Stimulated activated CD8-positive, alpha-beta memory T cell treated with anti-CD3 and anti-CD28 coated beads, Interleukin-15, amount 100 ng/mL, for 1 hour (primary cell): ENCODE measurements around the gene TMBIM6.
"Not testable (repeated sequence)": the region's sequence is repeated elsewhere in the genome, so short reads cannot be mapped to it uniquely, and the experiment has no call there.

ENCODE experiments used
- DNase-seq: peaks from one replicate; pipeline ENCODE4 v3.0.0-alpha.2; 2020; ENCODE audit warnings: low read depth

The TMBIM6 gene, protein sequence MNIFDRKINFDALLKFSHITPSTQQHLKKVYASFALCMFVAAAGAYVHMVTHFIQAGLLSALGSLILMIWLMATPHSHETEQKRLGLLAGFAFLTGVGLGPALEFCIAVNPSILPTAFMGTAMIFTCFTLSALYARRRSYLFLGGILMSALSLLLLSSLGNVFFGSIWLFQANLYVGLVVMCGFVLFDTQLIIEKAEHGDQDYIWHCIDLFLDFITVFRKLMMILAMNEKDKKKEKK

DNA sequence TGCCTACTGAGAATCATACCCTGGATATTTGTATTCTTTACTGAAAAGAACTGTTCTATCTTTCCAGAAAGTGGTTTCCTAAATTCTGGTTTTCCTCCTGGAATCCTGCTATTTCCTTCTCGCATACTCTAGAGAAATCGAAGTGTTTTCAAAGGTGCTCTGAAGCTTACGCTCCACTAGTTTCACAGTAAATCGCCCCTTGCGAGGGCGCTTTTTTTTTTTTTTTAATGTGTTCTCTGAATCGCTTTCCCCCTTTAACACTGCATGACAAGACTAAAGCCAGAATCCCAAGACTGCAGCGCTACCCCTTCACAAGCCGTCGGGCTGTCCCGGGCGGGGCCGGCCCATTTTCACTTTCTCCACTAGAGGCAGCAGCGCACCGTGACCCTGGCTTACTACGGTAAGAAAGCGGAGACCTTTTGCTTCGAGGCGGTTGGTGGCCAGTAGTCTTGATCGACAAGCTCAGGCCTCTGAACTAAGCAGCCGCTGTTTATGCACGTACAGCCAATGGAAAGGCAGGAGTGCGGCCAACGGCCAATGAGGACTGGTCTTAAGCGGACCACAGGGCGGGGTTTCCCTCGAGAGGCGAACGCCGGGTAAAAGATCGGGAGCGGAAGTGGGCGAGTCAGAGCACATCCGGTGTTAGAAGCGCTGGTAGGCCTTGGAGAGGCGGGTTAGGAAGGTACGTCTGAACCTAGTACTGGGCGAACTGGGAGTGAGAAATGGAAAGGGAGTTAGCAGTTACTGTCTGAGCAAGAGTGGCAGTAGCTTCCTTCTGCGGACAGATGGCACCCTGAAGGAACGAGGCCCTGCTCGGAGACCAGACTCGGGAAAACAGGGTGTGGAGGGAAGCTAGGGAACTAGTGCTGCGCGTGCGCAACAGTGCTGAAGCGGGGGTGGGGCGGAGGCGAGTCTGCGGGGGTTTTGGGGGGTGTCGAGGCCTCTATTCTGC is at the start of gene TMBIM6:
TSS of gene TMBIM6 (plus strand) at position 628 of the 952 bp plus-strand sequence. CDS start 10,937 bp downstream, outside the sequence.
- DNase-seq, result peak; percentile 97

DNA sequence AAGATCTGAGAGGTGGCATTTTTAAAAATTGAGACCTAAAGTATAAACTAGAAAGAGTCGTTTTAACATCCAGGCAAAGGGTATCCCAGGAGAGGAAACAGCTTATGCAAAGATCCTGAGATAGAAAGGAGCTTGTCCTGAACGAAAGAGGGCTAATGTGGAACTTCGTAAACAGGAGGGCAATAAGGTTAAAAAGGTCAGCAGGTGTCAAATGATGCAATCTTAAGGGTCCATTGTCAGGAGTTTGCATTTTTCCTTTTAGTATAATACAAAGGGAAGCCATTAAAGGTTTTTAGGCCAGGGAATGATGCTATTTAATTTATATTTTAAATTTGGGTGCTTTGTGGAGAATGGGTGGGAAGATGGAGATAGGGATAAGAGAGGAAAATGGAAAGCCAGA is 48.5 kb upstream of the TMBIM6 start:
- DNase-seq, result no peak

DNA sequence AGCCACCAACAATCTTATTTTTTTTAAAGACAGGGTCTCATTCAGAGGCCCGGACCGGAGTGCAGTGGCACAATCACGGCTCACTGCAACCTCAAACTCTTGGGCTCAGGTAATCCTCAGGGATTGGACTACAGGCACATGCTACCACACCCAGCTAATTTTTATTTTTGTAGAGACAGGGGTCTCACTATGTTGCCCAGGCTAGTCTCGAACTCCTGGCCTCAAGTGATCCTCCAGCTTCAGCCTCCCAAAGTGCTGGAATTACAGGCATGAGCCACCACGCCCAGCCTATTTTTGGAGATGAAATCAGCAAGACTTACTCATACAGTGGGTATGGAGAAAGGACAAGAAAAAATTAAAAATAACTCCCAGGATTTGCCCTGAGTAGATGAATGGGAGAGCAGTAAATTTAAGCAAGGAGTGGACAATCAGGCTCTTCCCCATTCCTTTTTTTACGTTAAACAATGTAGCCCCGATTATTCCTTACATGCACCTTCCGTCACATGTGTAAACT is 47.4 kb upstream of the TMBIM6 start:
- DNase-seq, result no peak

DNA sequence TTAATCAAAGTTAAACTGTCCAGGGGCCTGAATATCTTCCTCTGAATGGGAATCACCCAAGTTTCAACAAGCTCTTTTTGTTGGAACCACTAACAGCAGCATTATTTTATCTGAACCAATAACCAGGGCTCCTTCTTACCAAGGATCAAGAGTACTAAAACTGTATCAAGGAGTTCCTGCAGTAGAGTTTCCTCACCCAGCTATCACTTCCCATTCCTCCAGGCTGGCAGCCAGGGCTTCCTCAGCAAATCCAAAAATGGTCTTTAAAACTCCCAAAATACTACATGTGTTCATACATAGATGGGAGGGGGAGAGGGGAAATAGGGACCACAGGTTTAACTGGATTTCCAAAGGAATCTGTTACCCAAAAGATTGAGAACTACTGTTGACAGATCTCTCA is 44.6 kb upstream of the TMBIM6 start:
- no peak for DNase-seq

DNA sequence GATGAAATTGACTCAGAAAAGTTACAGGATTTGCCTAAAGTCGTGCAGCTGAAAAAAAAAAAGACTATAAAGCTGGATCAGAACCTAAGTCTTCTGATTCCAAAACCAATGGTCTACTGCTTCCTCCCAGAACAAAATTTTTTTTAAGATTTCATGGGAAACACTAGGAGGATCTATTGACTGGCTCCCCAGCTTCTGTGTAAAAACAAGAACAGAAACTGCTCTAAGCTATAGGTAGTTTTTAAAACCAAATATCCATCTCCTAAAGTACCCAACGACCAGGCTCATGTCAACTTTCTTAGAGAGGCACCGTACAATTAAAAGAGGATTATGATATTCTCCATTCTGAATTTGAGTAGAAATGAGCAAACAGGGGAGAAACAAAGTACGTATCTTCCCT is 43.5 kb upstream of the TMBIM6 start:
- DNase-seq, result no peak

DNA sequence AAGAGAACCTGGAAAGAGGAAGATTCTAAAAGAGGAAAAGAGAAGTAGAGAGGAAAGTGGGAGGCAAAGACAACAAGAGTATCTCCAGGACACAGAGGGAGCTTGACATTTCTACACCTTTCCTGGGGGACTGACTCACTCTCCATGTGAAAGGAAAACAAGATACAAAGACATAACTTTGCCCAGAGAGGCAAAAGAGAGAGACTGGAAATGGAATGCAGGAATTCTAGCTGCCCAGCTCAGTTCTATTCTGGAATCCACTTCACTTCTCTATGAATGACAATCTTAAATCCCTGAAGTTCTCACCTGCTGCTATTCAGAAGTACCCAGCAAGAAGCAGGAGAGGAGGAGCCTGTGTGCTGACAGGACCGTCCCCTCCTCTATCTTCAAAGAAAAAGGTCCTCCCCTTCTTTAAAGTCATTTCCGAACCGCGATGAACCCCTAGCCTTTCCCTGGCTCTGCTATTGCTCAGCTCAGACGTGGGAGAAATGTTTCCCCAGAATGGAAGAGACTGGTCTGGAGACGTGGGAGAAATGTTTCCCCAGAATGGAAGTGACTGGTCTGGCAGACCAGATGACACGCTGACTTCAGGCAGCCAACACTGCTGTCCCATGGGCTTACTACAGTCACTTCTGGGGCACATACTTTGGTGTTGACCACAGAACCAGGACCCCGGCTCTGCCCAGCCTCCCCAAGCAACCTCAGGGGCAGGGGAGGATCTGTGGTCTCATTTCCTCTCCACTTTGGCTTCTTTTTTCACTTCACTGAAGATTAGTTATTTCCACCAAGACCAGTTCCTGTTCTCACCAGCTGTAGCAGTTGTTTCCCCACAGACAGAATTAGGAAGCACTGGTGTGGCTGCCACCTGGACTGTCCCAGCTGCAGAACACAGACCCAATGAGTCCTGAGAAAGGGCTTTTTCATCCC is 42.5 kb upstream of the TMBIM6 start:
- no peak for DNase-seq

DNA sequence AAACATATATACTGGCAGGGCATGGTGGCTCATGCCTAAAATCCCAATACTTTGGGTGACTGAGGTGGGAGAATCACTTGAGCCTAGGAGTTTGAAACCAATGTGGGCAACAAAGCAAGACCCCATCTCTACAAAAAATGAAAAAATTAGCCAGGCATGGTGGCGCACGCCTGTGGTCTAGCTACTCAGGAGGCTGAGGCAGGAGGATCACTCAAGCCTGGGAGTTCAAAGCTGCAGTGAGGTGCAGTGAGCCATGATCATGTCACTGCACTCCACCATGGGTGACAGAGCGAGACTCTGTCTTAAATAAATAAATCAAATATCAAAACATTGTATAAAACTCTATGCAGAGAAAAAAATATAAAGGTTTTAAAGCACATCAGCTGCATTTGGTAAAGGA is 39.3 kb upstream of the TMBIM6 start:
- no peak for DNase-seq

DNA sequence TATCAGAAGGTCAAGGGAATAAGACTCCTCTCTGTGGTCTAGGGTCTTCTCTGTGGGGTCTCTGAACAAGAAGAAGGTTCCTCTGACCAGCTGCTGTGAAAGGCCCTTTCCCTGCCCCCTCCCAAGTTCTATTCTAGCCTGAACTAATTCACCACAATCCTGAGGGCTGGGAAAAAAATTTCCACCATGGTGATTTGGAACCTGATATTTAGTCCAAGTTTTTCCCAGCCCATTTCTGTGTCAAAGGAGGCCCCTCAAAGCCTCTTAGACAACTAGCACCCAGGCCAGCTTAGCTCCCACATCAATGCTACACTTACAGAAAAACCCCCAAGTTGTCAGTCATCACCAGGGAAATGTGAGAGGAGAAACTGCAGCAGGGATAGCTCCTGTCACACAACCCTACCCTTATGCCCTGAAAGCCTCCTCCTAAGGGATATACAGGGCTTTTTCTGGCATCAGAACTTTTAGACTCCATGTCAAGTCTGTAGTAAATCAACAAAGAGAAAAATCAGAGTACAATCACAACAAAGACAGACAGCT is 38.6 kb upstream of the TMBIM6 start:
- DNase-seq, result no peak

DNA sequence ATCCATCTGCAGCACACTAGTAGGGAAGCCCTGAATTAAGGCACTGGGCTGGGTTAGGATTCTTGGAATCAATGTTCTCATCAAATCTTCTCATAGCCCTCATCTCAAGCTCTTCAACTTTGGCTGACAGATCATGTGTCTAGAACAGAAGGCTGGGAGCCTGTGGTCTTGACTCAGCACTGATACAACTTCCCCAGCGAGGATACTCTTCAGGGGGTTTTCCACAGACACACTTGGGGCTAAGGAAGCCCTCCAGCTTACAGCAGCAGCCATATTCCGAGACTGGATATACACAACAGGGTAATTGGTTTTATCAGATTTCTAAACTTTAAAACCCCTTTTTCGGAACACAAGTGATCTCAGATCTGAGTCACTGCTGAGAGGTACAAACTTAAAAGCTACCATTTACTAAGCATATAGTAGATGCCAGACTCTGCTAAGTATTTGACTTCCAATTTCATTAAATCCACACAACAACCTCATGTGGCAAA is 37.7 kb upstream of the TMBIM6 start:
- no peak for DNase-seq

DNA sequence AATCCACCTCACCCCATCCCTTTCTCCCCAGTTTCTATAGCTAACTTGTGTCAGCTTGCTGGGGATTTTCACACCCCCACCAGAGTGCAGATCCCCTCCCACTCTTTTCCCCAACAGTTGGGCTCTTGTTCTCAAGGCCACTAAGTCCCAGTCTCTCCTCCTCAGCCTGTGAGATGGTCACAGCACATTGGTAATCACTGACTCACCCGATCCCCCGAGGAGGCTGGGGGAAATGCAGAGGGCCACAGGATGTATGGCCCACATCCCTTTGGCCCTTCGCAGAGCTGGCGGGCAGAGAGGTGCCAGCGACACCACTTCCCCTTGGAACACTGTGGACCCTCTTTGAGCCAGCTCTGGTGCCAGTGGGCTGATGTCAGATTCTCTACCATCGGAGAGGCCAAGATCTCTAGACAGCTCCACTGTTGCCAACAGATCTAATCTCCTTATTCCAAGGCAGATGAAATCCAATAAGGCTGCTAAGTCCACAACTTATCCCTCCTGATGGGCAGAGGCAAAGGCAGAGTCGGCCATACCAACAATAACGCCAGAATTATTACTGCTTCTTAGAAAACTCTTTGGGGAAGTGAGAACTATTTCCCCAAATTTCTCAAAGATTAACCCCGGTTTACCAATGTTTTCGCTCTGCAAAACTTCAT is 35.8 kb upstream of the TMBIM6 start:
- DNase-seq, result no peak

DNA sequence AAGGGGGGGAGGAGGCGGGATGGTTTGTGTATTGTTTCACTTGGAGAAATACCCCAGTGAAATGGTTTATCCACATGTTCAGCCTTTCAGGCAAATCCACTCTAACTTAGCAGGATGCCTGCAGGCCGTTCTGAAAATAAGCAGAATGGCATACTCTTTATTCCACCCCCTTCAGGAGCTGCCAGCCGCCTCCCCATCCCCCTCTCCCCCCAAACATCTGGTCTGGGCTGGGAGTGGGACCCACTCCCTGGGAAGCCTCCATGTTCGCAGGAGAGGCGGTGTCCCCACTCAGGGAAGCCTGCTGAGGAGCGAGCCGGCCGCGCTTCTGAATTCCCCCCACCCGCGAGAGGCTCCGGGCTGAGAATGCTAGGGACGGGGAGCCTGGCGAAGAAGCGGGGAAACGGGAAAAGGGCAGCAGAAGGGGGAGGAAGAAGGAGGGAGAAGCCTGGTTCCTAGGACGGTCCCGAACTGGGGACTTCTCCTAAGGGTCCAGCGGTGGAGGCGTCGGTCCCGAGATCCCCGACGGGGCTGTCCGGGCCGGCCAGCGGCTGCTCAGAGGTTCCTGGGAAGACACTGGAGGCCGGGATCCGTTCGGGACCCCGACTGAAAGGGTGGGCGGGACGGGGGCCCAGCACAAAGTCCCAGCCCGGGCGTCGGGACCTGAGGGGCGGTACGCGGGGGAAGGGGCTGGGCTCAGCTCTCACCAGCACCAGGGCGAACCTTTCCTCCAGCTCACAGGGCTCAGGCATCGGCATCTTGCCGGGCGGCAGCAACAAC is 34.8 kb upstream of the TMBIM6 start:
- DNase-seq, result no peak

DNA sequence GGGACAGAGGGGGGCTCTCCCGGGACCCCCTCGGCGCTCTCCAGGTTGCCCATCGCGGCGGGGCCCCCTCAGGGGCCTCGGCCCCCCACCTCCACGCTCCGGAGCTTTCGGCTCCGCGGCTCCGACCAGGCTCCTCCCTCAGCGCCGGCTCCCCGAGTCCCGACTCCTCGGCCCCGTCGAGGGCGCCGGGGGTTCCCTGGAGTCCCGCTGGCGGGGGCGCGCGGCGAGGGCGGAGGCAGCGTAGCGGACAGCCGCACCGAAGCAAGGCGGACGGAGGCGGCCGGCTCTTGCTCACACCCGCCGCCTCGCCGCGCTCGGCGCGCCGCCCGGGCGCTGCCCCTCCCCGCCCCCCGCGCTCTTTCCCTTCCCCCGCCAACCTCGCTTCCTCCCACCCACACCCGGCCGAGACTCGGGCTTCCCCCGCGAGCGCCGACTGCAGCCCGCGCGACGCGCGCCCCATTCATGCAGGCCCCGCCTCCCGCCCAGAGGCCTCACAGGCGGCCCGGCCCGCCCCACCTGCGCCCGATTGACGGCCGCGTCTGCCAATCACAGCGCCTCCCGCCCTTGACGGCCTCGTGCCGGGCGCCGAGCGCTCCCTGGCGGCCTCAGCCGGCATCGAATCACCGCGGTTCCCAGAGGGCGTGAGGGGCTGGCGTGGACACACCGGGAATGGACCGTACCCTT is 34.1 kb upstream of the TMBIM6 start, which contains the start of gene FMNL3:
TSS of gene FMNL3 (minus strand) at position 278 of the 684 bp plus-strand sequence. CDS start at position 53, 225 bp downstream.
- peak; percentile 95 for DNase-seq

DNA sequence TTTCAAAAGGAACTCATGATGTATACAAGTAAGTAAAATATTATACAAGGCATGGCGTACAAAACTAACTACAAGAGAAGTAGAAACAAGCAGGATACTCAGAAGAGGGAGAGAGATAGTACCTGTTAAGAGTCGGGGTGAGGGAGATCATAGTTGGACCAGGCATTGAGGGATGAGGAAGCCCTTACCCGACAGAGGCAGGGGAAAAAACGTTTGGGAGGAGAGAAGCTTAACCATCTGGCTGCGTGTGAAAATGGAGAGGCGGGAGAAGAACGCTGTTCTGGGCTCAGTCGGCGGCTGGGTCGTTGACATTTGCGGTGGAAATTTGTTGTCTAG is 33.6 kb upstream of the TMBIM6 start:
- DNase-seq, result no peak

DNA sequence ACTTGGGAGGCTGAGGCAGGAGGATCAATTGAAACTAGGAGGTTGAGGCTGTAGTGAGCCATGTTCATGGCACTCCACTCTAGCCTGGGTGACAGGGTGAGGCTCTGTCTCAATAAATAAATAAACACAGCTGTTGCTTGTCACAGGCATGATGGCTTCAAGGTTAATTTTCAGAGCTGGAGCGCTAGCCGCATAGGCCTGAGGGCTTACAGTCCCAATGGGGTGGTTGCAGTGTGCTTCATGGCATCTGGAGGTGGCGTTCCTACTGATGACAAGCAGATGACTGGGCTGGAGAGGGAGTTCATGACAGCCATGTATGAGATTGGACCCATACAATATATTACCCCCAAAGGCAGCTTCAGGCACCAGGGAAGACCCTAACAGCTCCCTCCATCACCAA is 32.5 kb upstream of the TMBIM6 start:
- no peak for DNase-seq

DNA sequence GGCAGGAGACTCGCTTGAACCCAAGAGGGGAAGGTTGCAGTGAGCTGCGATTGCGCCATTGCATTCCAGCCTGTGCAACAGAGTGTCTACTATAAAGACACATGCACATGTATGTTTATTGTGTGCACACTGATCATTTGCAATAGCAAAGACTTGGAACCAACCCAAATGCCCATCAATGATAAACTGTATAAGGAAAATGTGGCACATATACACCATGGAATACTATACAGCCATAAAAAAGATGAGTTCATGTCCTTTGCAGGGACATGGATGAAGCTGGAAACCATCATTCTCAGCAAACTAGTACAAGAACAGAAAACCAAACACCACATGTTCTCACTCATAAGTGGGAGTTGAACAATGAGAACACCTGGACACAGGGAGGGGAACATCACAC is 27.4 kb upstream of the TMBIM6 start:
- DNase-seq, result not testable (repeated sequence)

DNA sequence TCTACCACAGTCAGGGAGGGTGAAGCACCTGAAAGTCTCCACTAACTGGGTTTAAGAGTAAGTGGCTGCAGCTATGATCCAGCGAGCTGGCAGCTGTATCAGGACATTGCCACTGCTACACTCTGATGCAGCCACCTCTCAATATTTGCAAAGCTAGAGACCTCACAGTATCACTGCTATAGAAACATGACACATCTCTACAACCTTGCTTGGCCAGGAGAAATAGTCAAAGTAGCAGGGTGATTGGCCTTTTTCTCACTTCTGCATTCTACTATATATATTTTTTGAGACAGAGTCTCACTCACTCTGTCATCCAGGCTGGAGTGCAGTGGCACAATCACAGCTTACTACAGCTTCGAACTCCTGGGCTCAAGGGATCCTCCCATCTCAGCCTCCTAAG is 24.8 kb upstream of the TMBIM6 start:
- no peak for DNase-seq

DNA sequence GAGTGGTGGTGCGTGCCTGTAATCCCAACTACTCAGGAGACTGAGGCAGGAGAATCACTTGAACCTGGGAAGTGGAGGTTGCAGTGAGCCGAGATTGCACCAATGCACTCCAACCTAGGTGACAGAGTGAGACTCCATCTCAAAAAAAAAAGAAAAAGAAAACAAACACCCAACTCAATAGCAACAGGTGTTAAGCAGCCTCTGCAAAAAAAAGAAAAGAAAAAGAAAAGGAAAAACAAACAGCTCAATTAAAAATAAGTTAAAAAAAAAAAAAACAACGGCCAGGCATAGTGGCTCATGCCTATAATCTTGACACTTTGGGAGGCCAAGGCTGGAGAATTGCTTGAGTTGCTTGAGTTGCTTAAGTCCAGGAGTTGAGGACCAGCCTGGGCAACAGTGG is 23.6 kb upstream of the TMBIM6 start:
- DNase-seq, result not testable (repeated sequence)

DNA sequence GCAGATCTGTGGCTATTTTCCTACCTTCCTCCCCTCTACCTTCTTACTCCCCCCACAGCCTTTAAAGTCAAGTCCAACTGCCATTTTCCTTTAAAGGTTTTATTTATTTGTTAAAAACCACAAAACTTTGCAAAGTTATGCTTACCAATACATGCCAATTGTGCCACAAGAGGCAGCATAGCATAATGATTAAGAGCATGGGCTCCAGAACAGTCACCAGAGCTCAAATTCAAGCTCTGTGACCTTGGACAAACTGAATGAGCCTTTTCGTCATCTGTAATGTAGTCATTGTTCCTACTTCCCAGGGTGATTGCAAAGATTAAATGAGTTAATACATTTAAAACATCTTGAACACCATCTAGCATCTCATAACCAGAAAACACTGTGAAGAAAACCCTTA is 21.1 kb upstream of the TMBIM6 start:
- DNase-seq, result no peak

DNA sequence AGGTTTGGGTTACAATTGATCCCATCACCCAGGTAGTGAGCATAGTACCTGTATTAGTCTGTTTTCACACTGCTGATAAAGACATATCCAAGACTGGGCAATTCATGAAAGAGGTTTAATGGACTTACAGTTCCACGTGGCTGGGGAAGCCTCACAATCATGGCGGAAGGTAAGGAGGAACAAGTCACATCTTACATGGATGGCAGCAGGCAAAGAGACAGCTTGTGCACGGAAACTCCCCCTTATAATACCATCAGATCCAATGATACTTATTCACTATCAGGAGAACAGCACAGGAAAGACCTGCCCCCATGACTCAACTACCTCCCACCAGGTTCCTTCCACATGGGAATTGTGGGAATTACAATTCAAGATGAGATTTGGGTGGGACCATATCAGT is 20.0 kb upstream of the TMBIM6 start:
- DNase-seq, result not testable (repeated sequence)

DNA sequence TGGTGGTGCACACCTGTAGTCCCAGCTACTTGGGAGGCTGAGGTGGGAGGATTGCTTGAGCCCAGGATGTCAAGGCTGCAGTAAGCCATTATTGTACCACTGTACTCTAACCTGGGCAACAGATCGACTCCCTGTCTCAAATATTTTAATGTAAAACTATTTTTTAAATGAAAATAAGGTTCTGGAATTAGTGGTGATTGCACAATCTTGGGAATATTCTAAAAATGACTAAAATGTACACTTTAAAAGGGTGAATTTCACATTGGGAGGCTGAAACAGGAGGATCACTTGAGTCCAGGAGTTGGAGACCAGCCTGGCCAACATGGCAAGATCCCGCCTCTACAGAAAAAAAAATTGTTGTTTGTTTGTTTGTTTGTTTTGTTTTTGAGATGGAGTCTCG is 12.9 kb upstream of the TMBIM6 start:
- no peak for DNase-seq
